GM12865 (cell line): ENCODE results near the gene OCA2.

Experiments used
- DNase-seq: peaks from one replicate; pipeline ENCODE4 v3.0.0; 2010; ENCODE audit warnings: low read depth
- H3K4me3 ChIP-seq: 2 replicates; pipeline ENCODE4 v1.5.1; 2011; ENCODE audit warnings: mild to moderate bottlenecking, low read depth, low read length, control low read depth
- TF ChIP-seq, protein P1 (sequence below): IDR thresholded peaks from 2 replicates; pipeline ENCODE4 v1.5.1; 2011; ENCODE audit warnings: low read length, control low read depth, low read depth, inconsistent platforms; ENCODE audit not compliant: insufficient read depth; ENCODE audit errors: missing control alignments

The OCA2 gene

DNA sequence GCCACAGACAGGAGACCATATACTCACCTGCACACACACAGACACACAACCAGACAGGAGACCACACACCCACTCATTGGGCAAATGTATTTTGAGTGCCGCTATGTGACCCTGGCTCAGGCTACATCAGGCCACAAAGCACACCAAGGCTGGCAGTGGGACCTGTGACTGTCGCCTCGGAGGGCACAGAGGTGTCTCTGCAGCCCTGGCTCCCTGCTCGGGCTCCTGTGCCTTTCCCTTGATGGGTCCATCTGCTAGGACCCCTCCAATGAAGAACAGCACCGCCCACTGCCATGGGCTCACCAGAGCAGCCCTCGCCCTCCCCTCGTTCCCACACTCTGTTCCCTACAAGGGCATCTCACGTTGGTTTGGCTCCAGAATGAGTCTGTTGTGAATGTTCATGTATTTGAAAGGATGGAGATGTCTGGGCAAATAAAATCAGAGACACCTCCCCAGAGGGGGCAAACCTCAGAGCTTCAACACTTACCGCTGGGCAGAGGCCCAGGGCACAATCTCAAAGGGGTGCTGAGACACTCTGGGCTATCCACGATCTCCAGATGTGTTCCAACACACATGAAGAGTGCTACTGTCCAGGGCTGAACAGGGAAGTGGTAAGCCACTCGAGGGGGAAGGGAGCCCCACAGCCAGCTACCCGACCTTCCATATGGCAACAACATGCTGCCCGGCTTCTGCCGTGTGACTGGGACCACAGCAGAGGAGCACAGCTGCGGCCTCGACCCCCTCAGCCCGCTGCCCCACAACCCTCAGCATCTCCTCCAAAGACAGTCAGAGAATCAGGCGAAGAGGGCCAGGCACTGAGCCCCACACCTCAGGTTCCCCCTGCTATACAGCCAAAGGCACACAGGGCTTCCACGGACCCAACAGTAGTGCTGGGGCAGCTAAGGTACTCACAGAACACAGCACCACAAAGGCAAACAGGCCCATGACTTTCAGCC, 74.9 kb downstream of the OCA2 start:
- TF ChIP-seq, protein P1, sequence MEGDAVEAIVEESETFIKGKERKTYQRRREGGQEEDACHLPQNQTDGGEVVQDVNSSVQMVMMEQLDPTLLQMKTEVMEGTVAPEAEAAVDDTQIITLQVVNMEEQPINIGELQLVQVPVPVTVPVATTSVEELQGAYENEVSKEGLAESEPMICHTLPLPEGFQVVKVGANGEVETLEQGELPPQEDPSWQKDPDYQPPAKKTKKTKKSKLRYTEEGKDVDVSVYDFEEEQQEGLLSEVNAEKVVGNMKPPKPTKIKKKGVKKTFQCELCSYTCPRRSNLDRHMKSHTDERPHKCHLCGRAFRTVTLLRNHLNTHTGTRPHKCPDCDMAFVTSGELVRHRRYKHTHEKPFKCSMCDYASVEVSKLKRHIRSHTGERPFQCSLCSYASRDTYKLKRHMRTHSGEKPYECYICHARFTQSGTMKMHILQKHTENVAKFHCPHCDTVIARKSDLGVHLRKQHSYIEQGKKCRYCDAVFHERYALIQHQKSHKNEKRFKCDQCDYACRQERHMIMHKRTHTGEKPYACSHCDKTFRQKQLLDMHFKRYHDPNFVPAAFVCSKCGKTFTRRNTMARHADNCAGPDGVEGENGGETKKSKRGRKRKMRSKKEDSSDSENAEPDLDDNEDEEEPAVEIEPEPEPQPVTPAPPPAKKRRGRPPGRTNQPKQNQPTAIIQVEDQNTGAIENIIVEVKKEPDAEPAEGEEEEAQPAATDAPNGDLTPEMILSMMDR = no peak
- H3K4me3 ChIP-seq = no peak overlapping the region
- no peak for DNase-seq

- no peak for DNase-seq
- no peak overlapping the region for H3K4me3 ChIP-seq
- TF ChIP-seq, protein P1 = no peak
Observed at GRCh38 chr15:28023422-28023821, 75.7 kb downstream of the OCA2 start.

DNA sequence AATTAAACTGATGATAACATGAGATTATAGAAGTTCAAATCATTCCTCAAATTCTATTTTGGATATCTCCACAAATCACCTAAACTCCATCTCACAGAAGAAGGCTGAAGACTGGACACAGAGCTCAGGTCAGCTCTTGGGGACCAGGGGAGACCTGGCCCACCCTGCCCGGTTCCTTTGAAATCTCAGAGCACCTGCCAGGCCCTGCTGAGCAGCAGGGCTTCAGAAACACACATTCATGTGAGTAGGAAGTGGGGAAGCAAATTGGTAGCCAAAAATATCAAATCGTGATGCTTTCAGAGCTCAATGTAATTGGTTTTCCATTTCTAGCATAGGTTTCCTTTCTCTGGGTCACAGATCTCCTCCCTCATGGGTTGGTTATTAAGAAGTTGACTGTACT, 76.2 kb downstream of the OCA2 start:
- no peak for DNase-seq
- TF ChIP-seq, protein P1 = no peak
- H3K4me3 ChIP-seq = no peak overlapping the region

DNA sequence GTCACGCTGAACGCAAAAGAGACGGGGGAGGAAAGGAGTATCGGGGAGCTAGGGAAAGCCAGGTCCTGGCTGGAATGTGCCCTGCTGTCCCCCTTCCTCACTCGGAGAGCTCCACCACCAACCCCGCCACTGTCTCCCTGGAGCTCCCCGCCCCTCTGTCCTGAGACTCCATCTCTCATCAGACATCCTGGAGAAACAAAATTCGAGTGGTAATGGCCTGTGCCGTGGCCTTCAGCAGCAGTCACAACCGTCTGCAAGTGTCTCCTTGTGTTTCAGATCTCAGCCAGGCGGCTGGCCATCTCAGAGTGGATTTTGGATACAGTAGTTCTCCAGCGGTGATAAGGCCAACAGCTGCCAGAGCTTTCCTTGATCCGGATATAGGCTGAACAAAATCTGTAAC, 76.9 kb downstream of the OCA2 start:
- DNase-seq = no peak
- TF ChIP-seq, protein P1 = no peak
- no peak overlapping the region for H3K4me3 ChIP-seq

DNA sequence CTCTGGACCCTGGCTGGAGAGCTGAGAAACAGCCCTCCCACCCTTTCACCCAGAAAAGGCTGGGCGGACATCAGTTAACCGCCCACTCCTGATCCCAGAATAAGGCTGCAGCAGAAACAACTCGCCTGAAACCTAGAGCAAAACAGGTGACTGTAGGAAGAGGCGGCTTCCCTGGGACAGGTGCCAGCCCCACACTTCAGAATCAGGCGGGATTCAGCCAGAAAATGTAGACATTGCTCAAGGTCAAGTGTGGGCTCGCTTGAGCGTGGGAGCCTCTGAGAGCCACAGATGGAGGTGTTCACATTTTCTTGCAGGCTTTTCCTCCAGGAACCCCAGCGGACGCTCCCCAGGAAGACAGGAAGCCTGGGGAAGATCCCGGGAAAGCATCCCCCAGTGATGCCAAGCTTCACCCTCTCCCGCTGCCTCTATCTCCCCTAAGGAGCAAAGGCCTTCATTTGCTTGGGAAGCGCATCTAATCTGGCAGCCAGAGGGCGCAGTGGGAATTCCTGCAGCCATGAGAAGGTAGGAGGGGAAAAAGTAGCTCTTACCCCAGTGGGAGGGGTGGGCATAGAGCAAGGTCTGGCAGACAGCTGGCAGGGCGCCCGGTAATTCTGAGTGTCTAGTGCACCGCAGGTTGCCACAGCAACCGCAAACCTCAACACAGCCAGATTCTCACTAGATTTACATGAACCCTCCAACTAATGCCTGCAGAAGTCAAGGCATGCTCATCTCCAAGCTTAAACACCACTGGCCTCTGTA, 77.7 kb downstream of the OCA2 start:
- TF ChIP-seq, protein P1 = no peak
- H3K4me3 ChIP-seq = no peak overlapping the region
- peak; percentile 47 for DNase-seq

DNA sequence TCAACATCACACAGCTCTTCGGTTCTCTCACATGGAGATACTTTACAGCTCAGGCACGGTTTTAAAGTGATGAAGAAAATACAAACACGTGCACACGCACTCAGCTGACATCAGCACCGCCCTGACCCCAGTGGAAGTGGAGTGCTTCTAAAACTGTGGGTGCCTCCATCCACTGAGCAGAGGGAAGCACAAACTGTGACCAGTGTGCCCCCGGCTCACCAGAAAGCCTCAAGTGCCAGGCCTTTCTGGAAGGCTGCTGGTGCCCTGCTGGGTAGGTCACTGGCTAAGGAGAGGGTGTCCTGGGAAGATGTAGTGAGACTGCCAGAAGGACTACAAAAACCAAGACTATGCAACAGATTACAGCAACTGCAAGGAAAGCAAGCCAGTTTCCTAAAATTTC, 78.5 kb downstream of the OCA2 start:
- TF ChIP-seq, protein P1 = no peak
- DNase-seq = no peak

More for the DNA sequence above, 78.5 kb downstream of the OCA2 start:
- H3K4me3 ChIP-seq = no peak overlapping the region
